ENCODE results near the gene FSHB. TPM values are rescaled to one million over a fixed set of nuclear protein-coding genes. Genes with fewer than 3 reads are reported as not detected.
"Not testable (repeated sequence)": the region's sequence is repeated elsewhere in the genome, so short reads cannot be mapped to it uniquely, and the experiment has no call there.

The FSHB gene
- total and polyA plus RNA-seq, 8 donors = not detected

- no peaks in the 10 kb centered on the region for H3K27me3 ChIP-seq
- H3K4me1 ChIP-seq = peaks cover 0 to 7% (median 3%) of the 10 kb centered on the region in 4 donors
- WGBS, 5 donors = 88 to 100% (median 94%) methylated on average over 2 of the region's 2 CpGs
- H3K27ac ChIP-seq = no peak overlapping the region
- H3K36me3 ChIP-seq = no peaks in the 10 kb centered on the region
- no peak for DNase-seq
- TF ChIP-seq POLR2A (IDR thresholded peaks at IDR 0.05) (no peak), EP300 (IDR thresholded peaks at IDR 0.05) (no peak), CTCF (IDR thresholded peaks at IDR 0.05) (no peak), POLR2AphosphoS5 (IDR thresholded peaks at IDR 0.05) (no peak)
- H3K9me3 ChIP-seq = no peaks in the 10 kb centered on the region
- no peak overlapping the region for H3K4me3 ChIP-seq
- intact Hi-C loops (cut with DNase I; ENCODE audit: low total_unique reads) = no loop called here
Measured at GRCh38 chr11:30197869-30198268, 32.9 kb upstream of the FSHB start.

GRCh38 chr11:30202989-30203388 lies 27.8 kb upstream of the FSHB start:
- not testable (repeated sequence) for H3K27ac ChIP-seq, H3K36me3 ChIP-seq, H3K4me3 ChIP-seq, DNase-seq, H3K9me3 ChIP-seq, H3K27me3 ChIP-seq, H3K4me1 ChIP-seq
- WGBS, 5 donors = 89 to 96% (median 92%) methylated on average over 6 of the region's 6 CpGs
- intact Hi-C loops (cut with DNase I; ENCODE audit: low total_unique reads) = loop anchor here (10.0 kb wide), 1 partner anchor 78 kb away; no protein-coding TSS in a partner anchor

GRCh38 chr11:30203850-30204249 lies 27.0 kb upstream of the FSHB start:
- no peaks in the 10 kb centered on the region for H3K4me1 ChIP-seq
- H3K27me3 ChIP-seq = no peaks in the 10 kb centered on the region
- DNase-seq = peak in 1 of 2 donors; percentile 36
- intact Hi-C loops (cut with DNase I; ENCODE audit: low total_unique reads) = loop anchor here (10.0 kb wide), 1 partner anchor 79 kb away; no protein-coding TSS in a partner anchor
- no peak for TF ChIP-seq CTCF (IDR thresholded peaks at IDR 0.05)
- TF ChIP-seq POLR2A (IDR thresholded peaks at IDR 0.05) = no peak
- TF ChIP-seq POLR2AphosphoS5 (IDR thresholded peaks at IDR 0.05) = no peak
- TF ChIP-seq EP300 (IDR thresholded peaks at IDR 0.05) = no peak
- no peaks in the 10 kb centered on the region for H3K9me3 ChIP-seq
- no peak overlapping the region for H3K27ac ChIP-seq
- no peaks in the 10 kb centered on the region for H3K36me3 ChIP-seq
- no peak overlapping the region for H3K4me3 ChIP-seq
- 28 to 60% (median 35%) methylated on average over 1 of the region's 1 CpG for WGBS, 5 donors

- H3K4me1 ChIP-seq = no peaks in the 10 kb centered on the region
- H3K27ac ChIP-seq = no peak overlapping the region
- TF ChIP-seq POLR2AphosphoS5 (IDR thresholded peaks at IDR 0.05) (no peak), CTCF (IDR thresholded peaks at IDR 0.05) (no peak), POLR2A (IDR thresholded peaks at IDR 0.05) (no peak), EP300 (IDR thresholded peaks at IDR 0.05) (no peak)
- H3K9me3 ChIP-seq = no peaks in the 10 kb centered on the region
- intact Hi-C loops (cut with DNase I; ENCODE audit: low total_unique reads) = loop anchor here (10.0 kb wide), 1 partner anchor 82 kb away; no protein-coding TSS in a partner anchor
- H3K36me3 ChIP-seq = no peaks in the 10 kb centered on the region
- DNase-seq = no peak
- 75 to 91% (median 82%) methylated on average over 5 of the region's 5 CpGs for WGBS, 5 donors
- H3K4me3 ChIP-seq = no peak overlapping the region
- no peaks in the 10 kb centered on the region for H3K27me3 ChIP-seq
Measured at GRCh38 chr11:30206249-30206996, 24.4 kb upstream of the FSHB start.

GRCh38 chr11:30210357-30210756 lies 20.5 kb upstream of the FSHB start:
- WGBS, 5 donors = 73 to 95% (median 81%) methylated on average over 2 of the region's 2 CpGs
- H3K4me1 ChIP-seq = no peaks in the 10 kb centered on the region
- no peaks in the 10 kb centered on the region for H3K36me3 ChIP-seq
- no peak overlapping the region for H3K27ac ChIP-seq
- no peak for DNase-seq
- no peaks in the 10 kb centered on the region for H3K27me3 ChIP-seq
- intact Hi-C loops (cut with DNase I; ENCODE audit: low total_unique reads) = no loop called here
- H3K4me3 ChIP-seq = no peak overlapping the region
- TF ChIP-seq CTCF (IDR thresholded peaks at IDR 0.05) = no peak
- TF ChIP-seq EP300 (IDR thresholded peaks at IDR 0.05) = no peak
- no peak for TF ChIP-seq POLR2A (IDR thresholded peaks at IDR 0.05)
- TF ChIP-seq POLR2AphosphoS5 (IDR thresholded peaks at IDR 0.05) = no peak
- H3K9me3 ChIP-seq = no peaks in the 10 kb centered on the region
